GM23338 (cell line): ENCODE measurements around the gene CAPZB. TPM values are rescaled to one million over a fixed set of nuclear protein-coding genes. Genes with fewer than 3 reads are reported as not detected.

ENCODE experiments used
- ATAC-seq: fragments of 200-7000 bp; cut with Tn5 transposase; 3 replicates; pipeline ENCODE4 v1.9.1; 2020
- DNase-seq: peaks from one replicate; pipeline ENCODE4 v3.0.0-alpha.2; 2015; ENCODE audit warnings: low spot score
- H2AFZ ChIP-seq: fragments of 200-600 bp; sonication (generic); 2 replicates; pipeline ENCODE4 v1.8.0; 2016; ENCODE audit warnings: antibody characterized with exemption, mild to moderate bottlenecking, moderate library complexity
- H3F3A ChIP-seq: fragments of 200-600 bp; sonication (generic); replicated peaks from 2 replicates; pipeline ENCODE4 v1.8.0; 2017; ENCODE audit warnings: antibody characterized with exemption, mixed run types, low read depth
- H3K27ac ChIP-seq: fragments of 200-600 bp; sonication (generic); 2 replicates; pipeline ENCODE4 v1.6.1; 2016; ENCODE audit warnings: low read depth
- H3K27me3 ChIP-seq: fragments of 200-600 bp; sonication (generic); 2 replicates; pipeline ENCODE4 v1.8.0; 2016; ENCODE audit warnings: mild to moderate bottlenecking, mixed run types, moderate library complexity; ENCODE audit not compliant: insufficient read depth
- H3K36me3 ChIP-seq: fragments of 200-600 bp; sonication (generic); 2 replicates; pipeline ENCODE4 v1.8.0; 2016; ENCODE audit warnings: mild to moderate bottlenecking; ENCODE audit not compliant: insufficient read depth
- H3K4me1 ChIP-seq: fragments of 200-600 bp; sonication (generic); 2 replicates; pipeline ENCODE4 v1.8.0; 2016; ENCODE audit warnings: mild to moderate bottlenecking, moderate library complexity; ENCODE audit not compliant: insufficient read depth
- H3K4me2 ChIP-seq: fragments of 200-600 bp; sonication (generic); 2 replicates; pipeline ENCODE4 v1.7.1; 2017; ENCODE audit warnings: mixed run types
- H3K4me3 ChIP-seq: fragments of 200-600 bp; sonication (generic); 2 replicates; pipeline ENCODE4 v1.6.1; 2016; ENCODE audit warnings: mixed run types
- H3K79me2 ChIP-seq: fragments of 200-600 bp; sonication (generic); replicated peaks from 2 replicates; pipeline ENCODE4 v1.8.0; 2017; ENCODE audit warnings: mild to moderate bottlenecking; ENCODE audit not compliant: insufficient read depth
- H3K9me2 ChIP-seq: fragments of 200-600 bp; sonication (generic); 2 replicates; pipeline ENCODE4 v1.8.0; 2017; ENCODE audit not compliant: insufficient read depth
- H4K20me1 ChIP-seq: fragments of 200-600 bp; sonication (generic); replicated peaks from 2 replicates; pipeline ENCODE4 v1.8.0; 2017; ENCODE audit warnings: mild to moderate bottlenecking; ENCODE audit not compliant: insufficient read depth
- H3K27ac Mint-ChIP-seq: 2 replicates; pipeline ENCODE4 v1.8.0; 2020; ENCODE audit warnings: inconsistent platforms, mild to moderate bottlenecking, moderate library complexity, mixed read lengths
- H3K27me3 Mint-ChIP-seq: 3 replicates; pipeline ENCODE4 v1.8.0; 2022; ENCODE audit warnings: low read depth, mild to moderate bottlenecking, moderate library complexity, mixed read lengths, inconsistent platforms; ENCODE audit not compliant: insufficient read depth, poor library complexity
- H3K36me3 Mint-ChIP-seq: 3 replicates; pipeline ENCODE4 v1.8.0; 2021; ENCODE audit warnings: low read depth, mild to moderate bottlenecking, inconsistent platforms, moderate library complexity, mixed read lengths
- H3K4me1 Mint-ChIP-seq: 3 replicates; pipeline ENCODE4 v1.8.0; 2020; ENCODE audit warnings: mild to moderate bottlenecking, inconsistent platforms, mixed read lengths
- H3K4me3 Mint-ChIP-seq: 3 replicates; pipeline ENCODE4 v1.8.0; 2021; ENCODE audit warnings: moderate library complexity, mild to moderate bottlenecking, inconsistent platforms, mixed read lengths
- H3K9me3 Mint-ChIP-seq: 3 replicates; pipeline ENCODE4 v1.8.0; 2020; ENCODE audit warnings: moderate library complexity, mild to moderate bottlenecking, inconsistent platforms, mixed read lengths
- CREB1 ChIP-seq: fragments of 250-450 bp; sonication (Bioruptor Pico); IDR thresholded peaks from 2 replicates; pipeline ENCODE4 v1.5.0; 2020; ENCODE audit warnings: low read depth, mild to moderate bottlenecking, moderate library complexity
- CTCF ChIP-seq, 2 experiments: fragments of 200-600 bp in 1 of 2; sonication (generic) in 1 of 2; conservative IDR thresholded peaks; 2 replicates each; pipeline versions ENCODE4 v1.5.1 to v1.6.1; 2016 to 2017; ENCODE audit warnings: antibody characterized with exemption in 2 of 2, low read depth in 2 of 2, mild to moderate bottlenecking in 2 of 2, moderate library complexity in 1 of 2
- ETS1 ChIP-seq: IDR thresholded peaks from 2 replicates; pipeline ENCODE4 v1.6.1; 2016; ENCODE audit warnings: antibody characterized with exemption
- EZH2 ChIP-seq: fragments of 200-600 bp; sonication (generic); IDR thresholded peaks from one replicate; pipeline ENCODE4 v1.8.0; 2017; ENCODE audit warnings: antibody characterized with exemption, mild to moderate bottlenecking, low read depth; ENCODE audit not compliant: unreplicated experiment
- JUNB ChIP-seq: IDR thresholded peaks from one replicate; pipeline ENCODE4 v1.6.1; 2016; ENCODE audit warnings: antibody characterized with exemption; ENCODE audit not compliant: unreplicated experiment
- STAT1 ChIP-seq: IDR thresholded peaks from one replicate; pipeline ENCODE4 v1.6.1; 2016; ENCODE audit warnings: antibody characterized with exemption; ENCODE audit not compliant: unreplicated experiment
- ZNF331 ChIP-seq: fragments of 250-450 bp; sonication (Bioruptor Pico); IDR thresholded peaks from 2 replicates; pipeline ENCODE4 v1.5.0; 2020; ENCODE audit warnings: low read depth, mild to moderate bottlenecking, moderate library complexity
- ZNF462 ChIP-seq: fragments of 250-450 bp; sonication (Bioruptor Pico); IDR thresholded peaks from 2 replicates; pipeline ENCODE4 v1.5.0; 2020; ENCODE audit warnings: mild to moderate bottlenecking, moderate library complexity
- polyA plus RNA-seq: library from polyadenylated mRNA; unstranded; fragments of >200 nt; fragmentation: Nextera tagmentation; extraction: Ambion mirVana; gene quantifications from 2 replicates; pipeline ENCODE4 v1.2.1, GENCODE V29; 2016
- total RNA-seq: library from RNA; depleted of rRNA; stranded (reverse); fragments of >200 nt; shearing (Covaris generic); gene quantifications from 2 replicates; pipeline ENCODE4 v1.2.3, GENCODE V29; 2014

The CAPZB gene
- total and polyA plus RNA-seq, 2 experiments from 2014 or later: 195 to 348 TPM

GRCh38 chr1:19456968-19457441 is 28.3 kb downstream of the CAPZB start (continued):
- TF ChIP-seq ZNF462: no peak

- H3K36me3 ChIP-seq: no peaks in the 10 kb centered on the region
- Mint-ChIP-seq H3K4me1 (peaks cover 78% of the 10 kb centered on the region), H3K36me3 (no peaks in the 10 kb centered on the region), H3K4me3 (no peak overlapping the region), H3K9me3 (no peaks in the 10 kb centered on the region), H3K27ac (no peak overlapping the region), H3K27me3 (peaks cover 7% of the 10 kb centered on the region)
- H3K4me3 ChIP-seq: no peak overlapping the region
- no peak for DNase-seq
- H3F3A ChIP-seq: no peaks in the 10 kb centered on the region
- H4K20me1 ChIP-seq: peaks cover 96% of the 10 kb centered on the region
- peak overlapping the region; percentile 60; the same call in 1 of the 2 replicates for H3K4me2 ChIP-seq
- H2AFZ ChIP-seq: no peak overlapping the region
- peaks cover 69% of the 10 kb centered on the region for H3K4me1 ChIP-seq
- ATAC-seq: no peak
- H3K27ac ChIP-seq: peak overlapping the region; percentile 61; the same call in 1 of the 2 replicates
- H3K79me2 ChIP-seq: peaks cover 100% of the 10 kb centered on the region
- H3K9me2 ChIP-seq: no peaks in the 10 kb centered on the region
- no peaks in the 10 kb centered on the region for H3K27me3 ChIP-seq
- no peak for TF ChIP-seq CTCF (conservative IDR thresholded peaks at IDR 0.05; ENCODE audit: low read depth in 2 of 2)
- TF ChIP-seq EZH2: no peak
- no peak for TF ChIP-seq STAT1
- no peak for TF ChIP-seq ZNF331 (CRISPR knock-in tag)
- TF ChIP-seq JUNB: no peak
- no peak for TF ChIP-seq ETS1
- TF ChIP-seq CREB1 (CRISPR knock-in tag): no peak
Measured at GRCh38 chr1:19455353-19455752, 30.0 kb downstream of the CAPZB start.
